Retinal pigment epithelial cell (primary cell): Measurements from ENCODE around the gene ACSF3.

Source experiments
- DNase-seq: peaks from one replicate; pipeline ENCODE4 v3.0.0-alpha.2; 2010; ENCODE audit warnings: low read depth
- H3K4me3 ChIP-seq: 2 replicates; pipeline ENCODE4 v1.5.1; 2011; ENCODE audit warnings: mild to moderate bottlenecking, low read length, control low read depth, moderate library complexity
- CTCF ChIP-seq: conservative IDR thresholded peaks from 2 replicates; pipeline ENCODE4 v1.5.1; 2011; ENCODE audit warnings: low read depth, low read length, control low read depth, inconsistent platforms

ACSF3 gene

DNA sequence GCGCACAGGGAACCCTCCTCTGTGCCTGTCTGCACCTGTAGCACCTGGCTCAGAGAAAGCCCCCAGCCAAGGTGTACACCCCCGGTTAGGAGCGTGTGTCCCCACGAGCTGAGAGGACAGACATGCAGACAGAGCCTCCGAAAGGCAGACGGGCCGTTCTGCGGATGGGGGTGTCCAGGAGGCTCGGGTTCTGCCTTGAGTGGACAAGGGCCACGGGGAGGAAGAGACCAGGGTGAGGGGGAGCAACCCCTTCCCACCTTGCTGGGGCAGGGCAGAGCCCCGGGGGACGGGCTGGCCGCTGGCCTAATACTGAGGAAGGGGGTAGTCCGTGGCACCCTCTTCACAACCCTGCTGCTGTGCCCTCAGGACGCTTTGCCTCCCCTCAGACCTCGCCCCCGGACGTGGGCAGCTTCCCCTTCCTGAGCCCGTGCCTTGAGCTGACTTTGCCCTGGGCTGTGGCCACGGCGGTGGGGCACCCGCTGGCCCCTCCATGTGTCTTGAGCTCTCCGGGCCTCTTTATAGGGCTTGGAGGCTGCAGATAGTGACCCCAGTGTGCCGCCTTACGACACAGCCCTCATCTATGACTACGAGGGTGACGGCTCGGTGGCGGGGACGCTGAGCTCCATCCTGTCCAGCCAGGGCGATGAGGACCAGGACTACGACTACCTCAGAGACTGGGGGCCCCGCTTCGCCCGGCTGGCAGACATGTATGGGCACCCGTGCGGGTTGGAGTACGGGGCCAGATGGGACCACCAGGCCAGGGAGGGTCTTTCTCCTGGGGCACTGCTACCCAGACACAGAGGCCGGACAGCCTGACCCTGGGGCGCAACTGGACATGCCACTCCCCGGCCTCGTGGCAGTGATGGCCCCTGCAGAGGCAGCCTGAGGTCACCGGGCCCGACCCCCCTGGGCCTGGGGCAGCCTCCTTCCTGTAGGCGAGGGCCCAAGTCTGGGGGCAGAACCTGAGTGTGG is 101.0 kb downstream of the ACSF3 start:
- DNase-seq, result no peak
- TF ChIP-seq CTCF, result no peak
- no peak overlapping the region for H3K4me3 ChIP-seq

DNA sequence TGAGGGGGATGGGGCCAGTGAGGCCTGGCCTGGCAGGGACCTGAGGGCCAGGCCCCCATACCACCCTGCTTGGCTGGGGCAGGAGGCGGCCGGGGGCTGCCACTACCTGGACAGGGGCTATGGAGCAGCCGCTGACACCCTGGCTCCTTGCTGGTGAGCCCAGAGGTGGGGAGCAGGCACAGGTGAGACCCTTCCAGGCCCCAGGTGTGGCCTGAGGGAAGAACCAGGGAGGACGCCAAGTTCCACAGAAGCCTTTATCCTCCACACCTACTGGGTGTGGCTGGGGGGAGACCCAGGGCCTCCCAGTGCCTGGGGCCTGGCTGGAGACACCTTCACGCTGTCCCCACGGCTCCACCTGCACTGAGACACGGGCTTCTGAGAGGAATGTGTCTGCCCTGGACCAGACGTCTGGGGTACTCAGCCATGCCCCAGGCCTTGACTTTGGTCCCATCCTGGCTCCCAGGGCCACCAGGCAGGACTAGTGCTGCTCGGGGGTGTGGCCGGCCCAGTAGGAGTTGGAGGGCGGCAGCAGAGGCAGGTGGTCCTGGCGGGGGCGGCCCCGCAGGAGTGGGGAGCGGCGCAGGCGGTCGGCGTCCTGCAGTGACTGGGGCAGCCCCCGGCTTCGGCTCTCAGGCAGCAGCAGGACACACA is 102.0 kb downstream of the ACSF3 start:
- TF ChIP-seq CTCF, result no peak
- DNase-seq, result no peak
- no peak overlapping the region for H3K4me3 ChIP-seq

GRCh38 chr16:89197033-89197632 is 103.5 kb downstream of the ACSF3 start:
- H3K4me3 ChIP-seq, result no peak overlapping the region
- no peak for DNase-seq
- TF ChIP-seq CTCF, result no peak

GRCh38 chr16:89197633-89198416 is 104.2 kb downstream of the ACSF3 start:
- no peak for DNase-seq
- H3K4me3 ChIP-seq, result no peak overlapping the region
- TF ChIP-seq CTCF, result no peak

DNA sequence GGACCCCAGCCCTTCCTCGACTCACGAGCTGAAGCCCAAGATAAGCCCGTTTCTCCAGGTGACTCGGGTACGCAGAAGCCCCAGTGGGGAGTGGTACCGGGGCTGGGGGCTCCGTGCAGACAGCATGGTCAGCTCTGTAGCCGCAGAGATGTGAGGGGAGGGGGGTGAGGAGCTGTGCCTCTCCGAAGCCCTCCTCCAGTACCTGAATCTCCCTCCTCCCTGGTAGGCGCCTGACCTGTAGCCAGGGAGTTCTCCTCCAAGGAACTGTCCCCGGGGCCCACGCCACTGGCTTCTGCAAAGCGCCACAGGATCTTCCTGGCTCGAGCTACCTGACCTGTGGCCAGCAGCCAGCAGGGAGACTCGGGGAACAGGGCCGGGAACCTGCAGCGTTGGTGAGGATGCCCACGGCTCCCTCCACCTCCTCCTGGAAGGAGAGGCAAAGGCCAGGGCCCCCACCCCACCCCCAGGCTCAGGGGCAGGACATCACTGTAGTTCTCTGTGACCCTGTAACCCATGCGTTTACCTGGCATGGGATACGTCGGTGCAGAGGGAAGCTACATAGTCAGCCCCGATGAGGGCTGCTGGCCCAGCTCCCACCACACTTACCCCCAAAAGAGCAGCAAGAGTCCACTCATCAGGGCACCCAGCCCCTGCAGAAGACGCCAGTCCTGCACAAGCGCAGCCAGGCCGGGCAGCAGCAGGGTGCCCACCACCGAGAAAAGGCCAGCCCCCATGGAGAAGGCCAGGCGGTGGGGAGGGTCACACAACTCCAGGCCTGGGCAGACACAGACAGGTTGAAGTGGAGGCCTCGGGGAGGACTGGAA is 105.0 kb downstream of the ACSF3 start:
- H3K4me3 ChIP-seq, result no peak overlapping the region
- no peak for DNase-seq
- TF ChIP-seq CTCF, result no peak
